HEK293 (cell line): ENCODE results near the gene PDE1C.

Experiments
- CTCF ChIP-seq: fragments of 450-650 bp; formaldehyde crosslinking; IDR thresholded peaks from 2 replicates; pipeline ENCODE4 v1.5.1; 2016; ENCODE audit warnings: missing biosample characterization, missing genetic modification characterization
- SETDB1 ChIP-seq: IDR thresholded peaks from one replicate; pipeline ENCODE4 v1.6.1; 2017; ENCODE audit warnings: mild to moderate bottlenecking, low read length, moderate library complexity, mixed read lengths; ENCODE audit not compliant: insufficient read length
- TCF7L2 ChIP-seq: IDR thresholded peaks from 2 replicates; pipeline ENCODE4 v1.6.1; 2011; ENCODE audit warnings: low read depth, mild to moderate bottlenecking, inconsistent platforms, low read length, moderate library complexity, borderline replicate concordance
- ZNF140 ChIP-seq: fragments of 450-650 bp; formaldehyde crosslinking; IDR thresholded peaks from 2 replicates; pipeline ENCODE4 v1.5.1; 2016; ENCODE audit warnings: missing biosample characterization, missing genetic modification characterization
- ZNF211 ChIP-seq: fragments of 450-650 bp; formaldehyde crosslinking; IDR thresholded peaks from 2 replicates; pipeline ENCODE4 v1.5.1; 2016; ENCODE audit warnings: low read depth, missing biosample characterization, missing genetic modification characterization
- ZNF24 ChIP-seq: fragments of 450-650 bp; formaldehyde crosslinking; IDR thresholded peaks from 2 replicates; pipeline ENCODE4 v1.5.1; 2016; ENCODE audit warnings: missing biosample characterization, missing genetic modification characterization
- ZNF274 ChIP-seq, 2 experiments: fragments of 200-500 bp in 1 of 2; fragments of 450-650 bp in 1 of 2; sonication (Bioruptor generic) in 1 of 2; formaldehyde crosslinking in 1 of 2; IDR thresholded peaks; 2 replicates each; pipeline versions ENCODE4 v1.5.1 to v1.6.1; 2014 to 2016; ENCODE audit warnings: borderline replicate concordance in 1 of 2, inconsistent platforms in 1 of 2, low read length in 1 of 2, missing biosample characterization in 1 of 2, missing genetic modification characterization in 1 of 2
- ZNF404 ChIP-seq: fragments of 450-650 bp; formaldehyde crosslinking; IDR thresholded peaks from 2 replicates; pipeline ENCODE4 v1.5.1; 2017; ENCODE audit warnings: missing biosample characterization, missing genetic modification characterization
- ZNF629 ChIP-seq: fragments of 450-650 bp; formaldehyde crosslinking; IDR thresholded peaks from 2 replicates; pipeline ENCODE4 v1.5.1; 2017; ENCODE audit warnings: missing biosample characterization, missing genetic modification characterization
- ZNF658 ChIP-seq: fragments of 450-650 bp; formaldehyde crosslinking; IDR thresholded peaks from 2 replicates; pipeline ENCODE4; 2016; ENCODE audit warnings: missing biosample characterization, missing genetic modification characterization
- ZNF777 ChIP-seq: fragments of 450-650 bp; formaldehyde crosslinking; IDR thresholded peaks from 2 replicates; pipeline ENCODE4 v1.5.1; 2017; ENCODE audit warnings: missing biosample characterization, missing genetic modification characterization, borderline replicate concordance
- ZNF785 ChIP-seq: fragments of 450-650 bp; formaldehyde crosslinking; IDR thresholded peaks from 2 replicates; pipeline ENCODE4 v1.5.1; 2016; ENCODE audit warnings: missing biosample characterization, missing genetic modification characterization
- ZNF837 ChIP-seq: fragments of 450-650 bp; formaldehyde crosslinking; IDR thresholded peaks from 2 replicates; pipeline ENCODE4 v1.5.1; 2016; ENCODE audit warnings: missing biosample characterization, missing genetic modification characterization
- TF ChIP-seq, protein P1 (sequence below): IDR thresholded peaks from 2 replicates; pipeline ENCODE4 v1.6.1; 2011; ENCODE audit warnings: mild to moderate bottlenecking, low read depth, low read length, borderline replicate concordance

- no peak for TF ChIP-seq ZNF24
- TF ChIP-seq ZNF274 (IDR thresholded peaks at IDR 0.05; ENCODE audit: low read length), result no peak
- TF ChIP-seq ZNF274 (tag by site-specific recombination; IDR thresholded peaks at IDR 0.05; ENCODE audit: borderline replicate concordance), result no peak
- TF ChIP-seq CTCF, result no peak
- no peak for TF ChIP-seq ZNF658 (tag by site-specific recombination)
- no peak for TF ChIP-seq ZNF629
- TF ChIP-seq, protein P1, sequence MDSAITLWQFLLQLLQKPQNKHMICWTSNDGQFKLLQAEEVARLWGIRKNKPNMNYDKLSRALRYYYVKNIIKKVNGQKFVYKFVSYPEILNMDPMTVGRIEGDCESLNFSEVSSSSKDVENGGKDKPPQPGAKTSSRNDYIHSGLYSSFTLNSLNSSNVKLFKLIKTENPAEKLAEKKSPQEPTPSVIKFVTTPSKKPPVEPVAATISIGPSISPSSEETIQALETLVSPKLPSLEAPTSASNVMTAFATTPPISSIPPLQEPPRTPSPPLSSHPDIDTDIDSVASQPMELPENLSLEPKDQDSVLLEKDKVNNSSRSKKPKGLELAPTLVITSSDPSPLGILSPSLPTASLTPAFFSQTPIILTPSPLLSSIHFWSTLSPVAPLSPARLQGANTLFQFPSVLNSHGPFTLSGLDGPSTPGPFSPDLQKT, result no peak
- no peak for TF ChIP-seq ZNF140 (tag by site-specific recombination)
- no peak for TF ChIP-seq ZNF777
- TF ChIP-seq ZNF837, result no peak
- no peak for TF ChIP-seq ZNF211 (tag by site-specific recombination)
- TF ChIP-seq TCF7L2, result no peak
- no peak for TF ChIP-seq SETDB1
- TF ChIP-seq ZNF785 (tag by site-specific recombination), result no peak
- no peak for TF ChIP-seq ZNF404 (tag by site-specific recombination)
Observed at GRCh38 chr7:31903962-31904361, 166.2 kb downstream of the PDE1C start.
